Loucy (cell line): ENCODE results near the gene TBX20.

Experiments used
- CTCF ChIP-seq: fragments of 200-600 bp; sonication (generic); conservative IDR thresholded peaks from 2 replicates; pipeline ENCODE4 v1.5.1; 2014; ENCODE audit warnings: mild to moderate bottlenecking, antibody characterized with exemption, low read length
- EZH2phosphoT487 ChIP-seq: fragments of 200-600 bp; IDR thresholded peaks from 2 replicates; pipeline ENCODE4 v1.6.1; 2018; ENCODE audit warnings: antibody characterized with exemption, mild to moderate bottlenecking, moderate library complexity, borderline replicate concordance

GRCh38 chr7:35246819-35247218 is 7.1 kb downstream of the TBX20 start:
- no peak for TF ChIP-seq EZH2phosphoT487
- no peak for TF ChIP-seq CTCF
